ENCODE data around the gene GALNT8.

GALNT8 gene

GRCh38 chr12:4802841-4803240 lies 82.6 kb downstream of the GALNT8 start:
- DNase-seq: no peak

GRCh38 chr12:4806439-4807115 lies 86.4 kb downstream of the GALNT8 start:
- DNase-seq: no peak

GRCh38 chr12:4807116-4807783 lies 87.0 kb downstream of the GALNT8 start:
- no peak for DNase-seq

- no peak for DNase-seq
Measured at GRCh38 chr12:4807813-4808212, 87.6 kb downstream of the GALNT8 start.

GRCh38 chr12:4809013-4809448 lies 88.8 kb downstream of the GALNT8 start:
- no peak for DNase-seq

- no peak for DNase-seq
Measured at GRCh38 chr12:4809449-4810218, 89.4 kb downstream of the GALNT8 start.

GRCh38 chr12:4810219-4810671 lies 90.0 kb downstream of the GALNT8 start:
- DNase-seq: no peak

GRCh38 chr12:4812624-4813327 lies 92.6 kb downstream of the GALNT8 start:
- DNase-seq: no peak

- DNase-seq: no peak
Measured at GRCh38 chr12:4813741-4814140, 93.5 kb downstream of the GALNT8 start.

GRCh38 chr12:4814485-4814884 lies 94.3 kb downstream of the GALNT8 start:
- DNase-seq: no peak

- no peak for DNase-seq
Measured at GRCh38 chr12:4816744-4817525, 96.7 kb downstream of the GALNT8 start.

- no peak for DNase-seq
Measured at GRCh38 chr12:4817880-4818279, 97.7 kb downstream of the GALNT8 start.

- DNase-seq: no peak
Measured at GRCh38 chr12:4819654-4820053, 99.5 kb downstream of the GALNT8 start.

- no peak for DNase-seq
Measured at GRCh38 chr12:4820971-4821370, 100.8 kb downstream of the GALNT8 start.

Data from SIG-M5 (cell line).